Heart left ventricle (tissue), 16 donors: ENCODE data around the gene AFF1. TPM values are rescaled to one million over a fixed set of nuclear protein-coding genes. Genes with fewer than 3 reads are reported as not detected.

Source experiments
- ATAC-seq, 4 donors: fragments of 200-7000 bp; cut with Tn5 transposase; one replicate each; pipeline ENCODE4 v1.9.1; 2020 to 2022; ENCODE audit warnings: moderate library complexity in 4 of 4, mild to moderate bottlenecking in 3 of 4, moderate number of reproducible peaks in 1 of 4
- DNase-seq, 5 donors: peaks; one replicate each; pipeline ENCODE4 v3.0.0-alpha.2; 2020
- H3K27ac ChIP-seq, 12 donors: fragments of 200-600 bp; sonication (generic) in 4 of 12; one replicate each; pipeline versions ENCODE4 v1.5.0 to v1.8.0; 2016 to 2022; ENCODE audit warnings: mild to moderate bottlenecking in 2 of 12
- H3K27me3 ChIP-seq, 9 donors: fragments of 200-600 bp; sonication (generic) in 2 of 9; one replicate each; pipeline versions ENCODE4 v1.5.1 to v1.8.0; 2016 to 2022; ENCODE audit warnings: mild to moderate bottlenecking in 3 of 9
- H3K36me3 ChIP-seq, 9 donors: fragments of 200-600 bp; sonication (generic) in 2 of 9; one replicate each; pipeline versions ENCODE4 v1.5.0 to v1.8.0; 2018 to 2022; ENCODE audit warnings: mild to moderate bottlenecking in 2 of 9
- H3K4me1 ChIP-seq, 12 donors: fragments of 200-600 bp; sonication (generic) in 4 of 12; one replicate each; pipeline versions ENCODE4 v1.5.0 to v1.8.0; 2016 to 2022; ENCODE audit warnings: mild to moderate bottlenecking in 3 of 12
- H3K4me3 ChIP-seq, 12 donors: fragments of 200-600 bp; sonication (generic) in 4 of 12; one replicate each; pipeline versions ENCODE4 v1.5.0 to v1.8.0; 2017 to 2022; ENCODE audit warnings: mild to moderate bottlenecking in 9 of 12, moderate library complexity in 4 of 12
- H3K9me3 ChIP-seq, 12 donors: fragments of 200-600 bp; sonication (generic) in 4 of 12; one replicate each; pipeline versions ENCODE4 v1.5.0 to v1.8.0; 2016 to 2022; ENCODE audit warnings: mild to moderate bottlenecking in 1 of 12
- POLR2A ChIP-seq, 2 donors: fragments of 450-650 bp; IDR thresholded peaks; one replicate each; pipeline ENCODE4 v1.6.1; 2017; ENCODE audit warnings: antibody characterized with exemption in 2 of 2, mild to moderate bottlenecking in 2 of 2, moderate library complexity in 2 of 2
- WGBS, 4 donors: extraction: QIAGEN DNeasy Blood & Tissue Kit in 2 of 4; methylation state at CpG; one replicate each; pipeline versions ENCODE4 v1.1.5 to v1.1.7; 2013 to 2018; 5-methylcytosine and 5-hydroxymethylcytosine counted together
- intact Hi-C, 10 donors: fragments of 100-400 bp; cut with DNase I; formaldehyde crosslinking; loops; one replicate each; pipeline versions ENCODE4 v1.11.1 to v1.14.2; 2022
- polyA plus RNA-seq, 2 donors: library from polyadenylated mRNA; stranded (reverse); fragments of 200-250 nt; gene quantifications; one replicate each; pipeline ENCODE4 v1.2.3, GENCODE V29; 2013
- total RNA-seq, 9 donors: library from RNA; depleted of rRNA in 2 of 9; stranded (reverse); fragments of >200 nt in 2 of 9; fragmentation: NEBNext Ultra II Directional in 3 of 9; extraction: Animal tissue kit (Norgen Biotek cat#: 25700) in 3 of 9; gene quantifications; one replicate each; pipeline versions ENCODE4 v1.1.0 to v1.2.4, GENCODE V29; 2016 to 2023
- TF ChIP-seq, protein P1 (sequence below), 12 donors: fragments of 200-600 bp; sonication (generic) in 4 of 12; IDR thresholded peaks; one replicate each; pipeline versions ENCODE4 v1.5.0 to v1.8.0; 2018 to 2022; ENCODE audit warnings: antibody characterized with exemption in 12 of 12, mild to moderate bottlenecking in 5 of 12
- donor health status: ischemic (EF 13 %, LVEDD 7.1; RV severe dilation, severe dysfunction).
- donor health status: healthy with polysubstance abuse.
- donor health status: DM: no; HTN: yes; CAD: no.
- donor health status: DM: no; HTN: no; CAD: no.
- donor health status: ischemic (EF 25% LVEDD 6.9; RV normal size, moderate dysfunction).
- donor health status: ischemic (EF 25% LVEDD 5.7; RV mildly dilated, moderate dysfunction).
- donor health status: healthy.
- donor health status: DM: yes; HTN: yes; CAD: no.
- donor health status: ischemic (EF 35%, LVEDD 5.7; RV mildly dilated, moderate dysfunction).
- donor health status: nonischemic (EF 11% LVEDD 7.7; RV severe dilation, severe dysfunction).
- donor health status: DM: yes; HTN: yes; CAD: no.
- donor health status: PGD.
- donor health status: ischemic (EF 29% LVEDD 5.4; RV normal size, mild dysfunction).
- donor health status: nonischemic (EF 23%, LVEDD 6.1; RV moderate dilation, normal function).

AFF1 gene
- total and polyA plus RNA-seq, 11 donors, result 51.8 to 96.5 (median 72.8) TPM

DNA sequence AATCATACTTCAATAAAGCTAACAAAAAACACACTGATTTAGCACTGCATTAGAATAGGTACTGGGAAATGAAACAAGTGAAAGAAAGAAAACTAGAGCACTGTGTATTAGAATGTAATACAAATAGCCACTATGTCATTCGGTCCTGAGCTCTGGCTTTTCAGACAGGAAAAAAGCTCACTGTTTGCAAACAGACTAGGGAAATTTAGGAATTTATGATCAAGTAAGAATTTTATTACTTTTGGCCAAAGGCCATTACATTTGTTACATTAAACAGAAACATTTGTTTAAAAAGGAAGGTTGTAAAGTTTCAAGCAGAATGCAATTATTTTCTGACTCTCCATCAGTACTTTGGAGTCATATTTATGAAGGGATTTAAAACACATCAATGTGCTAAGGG is 216.9 kb downstream of the AFF1 start:
- no peak for TF ChIP-seq POLR2A (IDR thresholded peaks at IDR 0.05)
- TF ChIP-seq, protein P1, sequence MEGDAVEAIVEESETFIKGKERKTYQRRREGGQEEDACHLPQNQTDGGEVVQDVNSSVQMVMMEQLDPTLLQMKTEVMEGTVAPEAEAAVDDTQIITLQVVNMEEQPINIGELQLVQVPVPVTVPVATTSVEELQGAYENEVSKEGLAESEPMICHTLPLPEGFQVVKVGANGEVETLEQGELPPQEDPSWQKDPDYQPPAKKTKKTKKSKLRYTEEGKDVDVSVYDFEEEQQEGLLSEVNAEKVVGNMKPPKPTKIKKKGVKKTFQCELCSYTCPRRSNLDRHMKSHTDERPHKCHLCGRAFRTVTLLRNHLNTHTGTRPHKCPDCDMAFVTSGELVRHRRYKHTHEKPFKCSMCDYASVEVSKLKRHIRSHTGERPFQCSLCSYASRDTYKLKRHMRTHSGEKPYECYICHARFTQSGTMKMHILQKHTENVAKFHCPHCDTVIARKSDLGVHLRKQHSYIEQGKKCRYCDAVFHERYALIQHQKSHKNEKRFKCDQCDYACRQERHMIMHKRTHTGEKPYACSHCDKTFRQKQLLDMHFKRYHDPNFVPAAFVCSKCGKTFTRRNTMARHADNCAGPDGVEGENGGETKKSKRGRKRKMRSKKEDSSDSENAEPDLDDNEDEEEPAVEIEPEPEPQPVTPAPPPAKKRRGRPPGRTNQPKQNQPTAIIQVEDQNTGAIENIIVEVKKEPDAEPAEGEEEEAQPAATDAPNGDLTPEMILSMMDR (IDR thresholded peaks at IDR 0.05), result no peak
- 77 to 93% (median 81%) methylated on average over 1 of the region's 1 CpG for WGBS, 4 donors
- intact Hi-C loops, result loop anchor here in 9 of 10 donors (1.0 to 10.0 kb wide), 7 partner anchors 66 to 316 kb away; no protein-coding TSS in a partner anchor
- Histone ChIP-seq H3K4me3 (no peak overlapping the region), H3K27me3 (no peaks in the 10 kb centered on the region), H3K9me3 (no peaks in the 10 kb centered on the region), H3K36me3 (peaks cover 0 to under 1% (median 0%) of the 10 kb centered on the region in 9 donors), H3K27ac (peak overlapping the region in 1 of 12 donors; percentile 36), H3K4me1 (no peaks in the 10 kb centered on the region)
- DNase-seq (no peak), ATAC-seq (no peak)

DNA sequence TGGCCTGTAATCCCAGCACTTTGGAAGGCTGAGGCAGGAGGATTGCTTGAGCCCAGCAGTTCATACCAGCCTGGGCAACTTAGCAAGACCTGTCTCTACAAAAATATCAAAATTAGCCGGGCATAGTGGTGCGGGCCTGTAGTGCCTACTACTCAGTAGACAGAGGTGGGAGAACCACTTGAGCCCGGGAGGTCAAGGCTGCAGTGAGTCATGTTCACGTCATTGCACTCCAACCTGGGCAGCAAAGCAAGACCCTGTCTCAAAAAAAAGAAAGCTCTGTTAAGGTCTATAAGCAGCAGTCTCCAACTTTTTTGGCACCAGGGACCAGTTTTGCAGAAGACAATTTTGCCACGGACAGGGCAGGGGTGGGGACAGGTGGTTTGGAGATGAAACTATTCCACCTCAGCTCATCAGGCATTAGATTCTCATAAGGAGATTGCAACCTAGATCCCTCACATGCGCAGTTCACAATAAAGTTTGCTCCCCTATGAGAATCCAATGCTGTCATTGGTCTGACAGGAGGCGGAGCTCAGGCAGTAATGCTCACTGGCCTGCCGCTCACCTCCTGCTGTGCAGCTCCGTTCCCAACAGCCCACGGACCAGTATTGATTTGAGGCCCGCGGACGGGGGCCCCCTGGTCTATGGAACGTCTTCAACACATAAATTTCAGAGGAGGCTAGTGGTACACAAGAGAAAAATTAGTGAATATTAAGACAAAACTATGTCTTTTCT is 217.7 kb downstream of the AFF1 start:
- Histone ChIP-seq H3K36me3 (no peaks in the 10 kb centered on the region), H3K27me3 (no peaks in the 10 kb centered on the region), H3K4me1 (no peaks in the 10 kb centered on the region), H3K27ac (peak overlapping the region in 1 of 12 donors; percentile 36), H3K9me3 (no peaks in the 10 kb centered on the region), H3K4me3 (no peak overlapping the region)
- DNase-seq (no peak), ATAC-seq (peak in 1 of 4 donors; percentile 39)
- TF ChIP-seq, protein P1 (IDR thresholded peaks at IDR 0.05), result no peak
- TF ChIP-seq POLR2A (IDR thresholded peaks at IDR 0.05), result no peak
- 88 to 89% (median 89%) methylated on average over 14 of the region's 14 CpGs for WGBS, 4 donors
- intact Hi-C loops, result loop anchor here in 4 of 10 donors (5.0 to 10.0 kb wide), 4 partner anchors 65 to 315 kb away; no protein-coding TSS in a partner anchor

DNA sequence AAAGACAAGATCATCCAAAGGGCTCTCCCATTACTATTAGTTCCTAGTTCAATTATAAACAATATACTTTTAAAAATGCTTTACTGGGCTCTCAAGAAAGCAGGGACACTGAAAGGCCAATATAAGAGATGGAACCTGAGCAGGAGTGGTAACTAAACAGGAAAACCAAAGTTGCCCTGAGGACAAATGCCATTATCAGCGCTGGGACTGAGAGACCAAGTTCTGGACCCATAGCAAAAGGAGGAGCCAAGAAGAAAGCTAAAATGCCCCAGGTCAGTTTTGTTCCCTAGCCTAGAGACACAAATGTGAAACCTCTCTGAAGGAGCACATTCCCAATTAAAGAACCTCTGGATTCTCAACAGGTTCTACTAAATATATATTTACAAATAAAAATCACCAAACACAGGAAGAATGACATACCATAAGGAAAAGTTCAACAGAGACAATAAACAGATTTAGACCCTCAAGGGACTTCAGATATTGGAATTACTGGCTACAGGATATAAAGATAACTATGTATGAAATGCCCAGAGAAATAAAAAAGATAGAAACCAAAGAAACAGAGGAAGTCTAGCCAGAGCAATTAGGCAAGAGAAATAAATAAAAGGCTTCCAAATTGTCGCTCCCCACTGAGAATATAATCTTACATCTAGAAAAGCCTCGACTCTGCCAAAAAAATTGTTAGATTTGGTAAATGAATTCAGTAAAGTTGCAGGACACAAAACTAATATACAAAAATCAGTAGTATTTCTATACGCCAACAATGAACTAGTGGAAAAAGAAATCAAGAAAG is 218.5 kb downstream of the AFF1 start:
- ATAC-seq, result no peak
- H3K9me3 ChIP-seq, result no peaks in the 10 kb centered on the region
- H3K4me3 ChIP-seq, result no peak overlapping the region
- H3K36me3 ChIP-seq, result no peaks in the 10 kb centered on the region
- no peaks in the 10 kb centered on the region for H3K4me1 ChIP-seq
- 57 to 82% (median 72%) methylated on average over 4 of the region's 4 CpGs for WGBS, 4 donors
- intact Hi-C loops, result loop anchor here in 4 of 10 donors (5.0 to 10.0 kb wide), 4 partner anchors 64 to 314 kb away; no protein-coding TSS in a partner anchor
- H3K27me3 ChIP-seq, result no peaks in the 10 kb centered on the region
- H3K27ac ChIP-seq, result no peak overlapping the region
- no peak for TF ChIP-seq POLR2A (IDR thresholded peaks at IDR 0.05)
- no peak for DNase-seq

DNA sequence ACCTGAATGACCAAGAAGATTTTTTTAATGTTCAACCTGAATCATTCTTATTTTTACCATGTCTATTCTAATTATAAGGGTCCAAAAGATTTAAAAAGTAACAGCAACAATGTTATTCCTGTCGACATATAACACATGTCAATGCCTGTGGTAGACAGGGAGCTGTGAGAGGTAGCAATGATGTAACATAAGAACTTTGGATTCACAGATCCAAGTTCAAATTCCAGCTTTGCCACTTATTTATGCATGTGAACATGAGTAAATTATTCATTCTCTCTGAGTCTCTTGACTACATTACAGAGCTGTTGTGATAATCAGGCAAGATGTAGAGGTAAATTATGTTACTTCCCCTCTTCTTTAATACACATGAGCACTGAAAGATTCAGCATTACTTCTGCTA is 231.1 kb downstream of the AFF1 start:
- H3K9me3 ChIP-seq, result no peaks in the 10 kb centered on the region
- no peak overlapping the region for H3K4me3 ChIP-seq
- no peak overlapping the region for H3K27ac ChIP-seq
- H3K36me3 ChIP-seq, result peaks cover 0 to 84% (median 25%) of the 10 kb centered on the region in 9 donors
- 90 to 96% (median 92%) methylated on average over 1 of the region's 1 CpG for WGBS, 4 donors
- DNase-seq (no peak), ATAC-seq (no peak)
- intact Hi-C loops, result no loop called here
- no peak for TF ChIP-seq POLR2A (IDR thresholded peaks at IDR 0.05)
- TF ChIP-seq, protein P1 (IDR thresholded peaks at IDR 0.05), result no peak
- no peaks in the 10 kb centered on the region for H3K27me3 ChIP-seq
- H3K4me1 ChIP-seq, result no peaks in the 10 kb centered on the region
